ENCODE results near the gene PHF2.

DNA sequence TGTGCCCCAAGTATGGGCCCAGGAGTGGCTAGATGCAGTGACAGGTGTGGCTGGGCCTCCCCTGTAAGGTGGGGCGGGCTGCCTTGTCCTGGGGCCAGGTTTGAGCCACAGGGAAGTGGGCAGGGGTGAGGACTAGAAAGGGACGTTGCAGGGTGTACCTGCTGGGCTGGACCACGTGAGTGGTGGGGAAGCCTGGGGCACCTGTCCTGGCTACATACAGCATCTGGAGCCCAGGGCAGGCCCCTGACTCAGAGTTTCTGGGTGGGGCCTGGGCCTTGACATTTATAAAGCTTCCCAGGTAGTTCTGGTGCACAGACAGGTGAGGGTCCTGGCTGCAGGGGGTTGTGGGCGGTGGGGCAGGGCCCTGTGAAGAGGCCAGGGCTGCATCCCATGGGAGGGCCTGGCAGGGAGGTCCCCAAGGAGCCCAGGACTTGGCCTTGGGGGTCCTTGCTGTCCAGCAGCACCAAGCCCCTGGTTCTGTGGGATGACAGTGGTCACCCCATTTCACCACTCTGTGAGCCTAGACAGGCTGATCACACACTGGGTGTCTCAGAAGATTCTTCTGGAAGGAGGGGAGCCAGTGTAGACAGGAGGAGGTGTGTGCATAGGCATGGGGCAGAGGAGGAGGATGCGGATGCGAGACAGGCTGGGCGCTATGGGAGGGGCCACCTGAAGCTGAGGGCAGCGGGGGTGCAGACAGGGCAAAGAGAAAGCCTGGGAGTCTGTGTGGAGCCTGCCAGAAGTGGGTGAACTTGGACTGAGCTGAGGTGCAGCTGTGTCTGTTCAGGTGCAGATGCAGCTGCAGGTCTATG lies 94.0 kb downstream of the PHF2 start:
- TF ChIP-seq, protein P1, sequence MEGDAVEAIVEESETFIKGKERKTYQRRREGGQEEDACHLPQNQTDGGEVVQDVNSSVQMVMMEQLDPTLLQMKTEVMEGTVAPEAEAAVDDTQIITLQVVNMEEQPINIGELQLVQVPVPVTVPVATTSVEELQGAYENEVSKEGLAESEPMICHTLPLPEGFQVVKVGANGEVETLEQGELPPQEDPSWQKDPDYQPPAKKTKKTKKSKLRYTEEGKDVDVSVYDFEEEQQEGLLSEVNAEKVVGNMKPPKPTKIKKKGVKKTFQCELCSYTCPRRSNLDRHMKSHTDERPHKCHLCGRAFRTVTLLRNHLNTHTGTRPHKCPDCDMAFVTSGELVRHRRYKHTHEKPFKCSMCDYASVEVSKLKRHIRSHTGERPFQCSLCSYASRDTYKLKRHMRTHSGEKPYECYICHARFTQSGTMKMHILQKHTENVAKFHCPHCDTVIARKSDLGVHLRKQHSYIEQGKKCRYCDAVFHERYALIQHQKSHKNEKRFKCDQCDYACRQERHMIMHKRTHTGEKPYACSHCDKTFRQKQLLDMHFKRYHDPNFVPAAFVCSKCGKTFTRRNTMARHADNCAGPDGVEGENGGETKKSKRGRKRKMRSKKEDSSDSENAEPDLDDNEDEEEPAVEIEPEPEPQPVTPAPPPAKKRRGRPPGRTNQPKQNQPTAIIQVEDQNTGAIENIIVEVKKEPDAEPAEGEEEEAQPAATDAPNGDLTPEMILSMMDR (IDR thresholded peaks at IDR 0.05), result no peak
- TF ChIP-seq POLR2A (IDR thresholded peaks at IDR 0.05) (no peak), POLR2AphosphoS5 (IDR thresholded peaks at IDR 0.05) (no peak)

Measured in breast epithelium (tissue), 3 donors.